ENCODE results near the gene ZNF121. TPM values are rescaled to one million over a fixed set of nuclear protein-coding genes. Genes with fewer than 3 reads are reported as not detected.

Gene ZNF121
- 10 to 100 TPM; 27.4 to 39.8 (median 32.2) TPM for total RNA-seq

GRCh38 chr19:9584073-9584833 lies at the start of gene ZNF121:
ZNF121 (minus strand) TSS chr19:9584504; CDS start chr19:9568097, 16,407 bp downstream.
- DNase-seq (ENCODE audit: low spot score in 2 of 2), result peak; percentile 64 to 73
- Histone ChIP-seq H3K27ac (peak within 1 kb of the TSS; percentile 86 to 95 (median 91)), H3K4me3 (peak within 1 kb of the TSS; percentile 63 to 86 (median 75)), H3K27me3 (no peaks in the 10 kb centered on the region), H3K9me3 (peaks cover 0 to 31% (median 7%) of the 10 kb centered on the region in 4 donors), H3K4me1 (peaks cover 0 to 24% (median 4%) of the 10 kb centered on the region in 4 donors), H3K36me3 (peaks cover 0 to 32% (median 0%) of the 10 kb centered on the region in 3 donors)
- TF ChIP-seq CTCF (IDR thresholded peaks at IDR 0.05), result no peak
- TF ChIP-seq POLR2A (IDR thresholded peaks at IDR 0.05), result peak in 1 of 2 donors; percentile 52
- TF ChIP-seq EP300 (IDR thresholded peaks at IDR 0.05), result peak; percentile 56 to 88
- WGBS, 2 donors, result 1% methylated on average over 32 to 47 of the region's 51 CpGs

GRCh38 chr19:9627856-9628255 lies 43.6 kb upstream of the ZNF121 start:
- H3K9me3 ChIP-seq, result no peaks in the 10 kb centered on the region
- TF ChIP-seq CTCF (IDR thresholded peaks at IDR 0.05), result no peak
- no peak for TF ChIP-seq EP300 (IDR thresholded peaks at IDR 0.05)
- TF ChIP-seq POLR2A (IDR thresholded peaks at IDR 0.05), result no peak
- H3K4me3 ChIP-seq, result no peak overlapping the region

GRCh38 chr19:9622531-9622930 lies 38.2 kb upstream of the ZNF121 start:
- Histone ChIP-seq H3K27ac (no peak overlapping the region), H3K9me3 (no peaks in the 10 kb centered on the region), H3K27me3 (no peaks in the 10 kb centered on the region), H3K4me1 (peaks cover 2 to 27% (median 9%) of the 10 kb centered on the region in 4 donors), H3K36me3 (peaks cover 4 to 21% (median 13%) of the 10 kb centered on the region in 3 donors), H3K4me3 (no peak overlapping the region)
- DNase-seq (ENCODE audit: low spot score in 2 of 2), result no peak
- 58 to 60% methylated on average over 2 of the region's 2 CpGs for WGBS, 2 donors
- TF ChIP-seq POLR2A (IDR thresholded peaks at IDR 0.05) (no peak), EP300 (IDR thresholded peaks at IDR 0.05) (no peak), CTCF (IDR thresholded peaks at IDR 0.05) (no peak)

More at GRCh38 chr19:9627856-9628255, 43.6 kb upstream of the ZNF121 start:
- WGBS, 2 donors, result 76 to 90% methylated on average over 2 of the region's 2 CpGs
- H3K27me3 ChIP-seq, result no peaks in the 10 kb centered on the region
- DNase-seq (ENCODE audit: low spot score in 2 of 2), result no peak
- H3K4me1 ChIP-seq, result peaks cover 0 to 3% (median 0%) of the 10 kb centered on the region in 4 donors
- H3K27ac ChIP-seq, result no peak overlapping the region
- peaks cover 0 to 15% (median 0%) of the 10 kb centered on the region in 3 donors for H3K36me3 ChIP-seq

- peak; percentile 65 to 76 for DNase-seq (ENCODE audit: low spot score in 2 of 2)
- H3K36me3 ChIP-seq, result peaks cover 8 to 31% (median 23%) of the 10 kb centered on the region in 3 donors
- no peaks in the 10 kb centered on the region for H3K9me3 ChIP-seq
- peaks cover 2 to 27% (median 9%) of the 10 kb centered on the region in 4 donors for H3K4me1 ChIP-seq
- TF ChIP-seq CTCF (IDR thresholded peaks at IDR 0.05) (peak in 1 of 5 experiments; percentile 41), EP300 (IDR thresholded peaks at IDR 0.05) (peak in 1 of 2 donors; percentile 67), POLR2A (IDR thresholded peaks at IDR 0.05) (peak in 1 of 2 donors; percentile 26)
- H3K27me3 ChIP-seq, result no peaks in the 10 kb centered on the region
- peak within 1 kb of the TSS; percentile 85 to 95 (median 87) for H3K27ac ChIP-seq
- 1% methylated on average over 30 to 32 of the region's 33 CpGs for WGBS, 2 donors
- peak within 1 kb of the TSS; percentile 57 to 90 (median 84) for H3K4me3 ChIP-seq
These were observed 37.1 kb upstream of the ZNF121 start, which contains the start of gene ZNF561 for GRCh38 chr19:9621156-9622037. ZNF561 (minus strand) TSS chr19:9621232; CDS start chr19:9619456, 1,776 bp downstream.

Measured in tibial nerve (tissue), 4 donors.